ENCODE measurements around the gene STRIT1. TPM values are rescaled to one million over a fixed set of nuclear protein-coding genes. Genes with fewer than 3 reads are reported as not detected.

Gene STRIT1
- not detected in 2 replicates for total RNA-seq

GRCh38 chr3:155293516-155293915, at the start of gene STRIT1:
Gene STRIT1, minus strand, starts transcription at chr3:155293683.

Other genes with a start within 250 kb of the STRIT1 start
- gene MME, start 213.4 kb downstream of the STRIT1 start, total RNA-seq, result 1,376 and 1,611 TPM in 2 replicates